H9 (cell line): ENCODE results near the gene PAFAH1B2. TPM values are rescaled to one million over a fixed set of nuclear protein-coding genes. Genes with fewer than 3 reads are reported as not detected.

Source experiments
- DNase-seq: peaks from one replicate; pipeline ENCODE4 v3.0.0-alpha.2; 2017
- H2AFZ ChIP-seq: one replicate; pipeline ENCODE4 v1.6.1; 2013; ENCODE audit warnings: mild to moderate bottlenecking, low read length, control low read depth, moderate library complexity
- H2AK5ac ChIP-seq: 2 replicates; pipeline ENCODE4 v1.6.1; 2013; ENCODE audit warnings: low read length, control low read depth, mixed read lengths; ENCODE audit not compliant: insufficient read length
- H2BK120ac ChIP-seq: one replicate; pipeline ENCODE4 v1.6.1; 2013; ENCODE audit warnings: low read depth, mild to moderate bottlenecking, low read length, control low read depth, inconsistent platforms; ENCODE audit not compliant: poor library complexity, severe bottlenecking
- H2BK12ac ChIP-seq: 2 replicates; pipeline ENCODE4 v1.6.1; 2013; ENCODE audit warnings: low read length, control low read depth, mixed read lengths, low read depth; ENCODE audit not compliant: insufficient read length
- H2BK15ac ChIP-seq: 2 replicates; pipeline ENCODE4 v1.6.1; 2013; ENCODE audit warnings: low read depth, low read length, control low read depth
- H2BK20ac ChIP-seq: one replicate; pipeline ENCODE4 v1.6.1; 2013; ENCODE audit warnings: low read depth, mild to moderate bottlenecking, low read length, control low read depth, inconsistent platforms; ENCODE audit not compliant: poor library complexity, severe bottlenecking
- H2BK5ac ChIP-seq: 2 replicates; pipeline ENCODE4 v1.6.1; 2013; ENCODE audit warnings: low read length, control low read depth, mixed read lengths; ENCODE audit not compliant: insufficient read length
- H3K14ac ChIP-seq: 2 replicates; pipeline ENCODE4 v1.6.1; 2013; ENCODE audit warnings: low read length, control low read depth; ENCODE audit not compliant: insufficient read depth
- H3K18ac ChIP-seq: 2 replicates; pipeline ENCODE4 v1.6.1; 2013; ENCODE audit warnings: low read depth, mild to moderate bottlenecking, mixed read lengths, low read length, control low read depth; ENCODE audit not compliant: insufficient read length
- H3K23ac ChIP-seq: 2 replicates; pipeline ENCODE4 v1.6.1; 2013; ENCODE audit warnings: low read length, control low read depth, mixed read lengths, low read depth; ENCODE audit not compliant: insufficient read length
- H3K23me2 ChIP-seq: 2 replicates; pipeline ENCODE4 v1.6.1; 2013; ENCODE audit warnings: low read depth, mild to moderate bottlenecking, mixed read lengths, low read length, control low read depth; ENCODE audit not compliant: insufficient read length, poor library complexity, severe bottlenecking
- H3K27ac ChIP-seq: 2 replicates; pipeline ENCODE4 v1.5.1; 2013; ENCODE audit warnings: low read length, control low read depth, mixed read lengths, low read depth; ENCODE audit not compliant: insufficient read length
- H3K27me3 ChIP-seq: 2 replicates; pipeline ENCODE4 v1.6.1; 2013; ENCODE audit warnings: low read length, control low read depth, inconsistent platforms; ENCODE audit not compliant: insufficient read depth
- H3K4ac ChIP-seq: 2 replicates; pipeline ENCODE4 v1.6.1; 2013; ENCODE audit warnings: low read depth, mild to moderate bottlenecking, control low read depth, inconsistent platforms, low read length, moderate library complexity
- H3K4me1 ChIP-seq: 2 replicates; pipeline ENCODE4 v1.6.1; 2013; ENCODE audit warnings: low read length, control low read depth, inconsistent platforms; ENCODE audit not compliant: insufficient read depth
- H3K4me2 ChIP-seq: 2 replicates; pipeline ENCODE4 v1.6.1; 2013; ENCODE audit warnings: low read length, control low read depth, mixed read lengths; ENCODE audit not compliant: insufficient read length, insufficient read depth
- H3K56ac ChIP-seq: 2 replicates; pipeline ENCODE4 v1.6.1; 2013; ENCODE audit warnings: low read depth, mild to moderate bottlenecking, mixed read lengths, low read length, control low read depth; ENCODE audit not compliant: insufficient read length
- H3K79me1 ChIP-seq: 2 replicates; pipeline ENCODE4 v1.6.1; 2013; ENCODE audit warnings: low read depth, mild to moderate bottlenecking, moderate library complexity, low read length, control low read depth, inconsistent platforms; ENCODE audit not compliant: insufficient read depth, poor library complexity, severe bottlenecking
- H3K79me2 ChIP-seq: 2 replicates; pipeline ENCODE4 v1.6.1; 2013; ENCODE audit warnings: low read length, control low read depth, inconsistent platforms; ENCODE audit not compliant: insufficient read depth
- H3K9ac ChIP-seq: 2 replicates; pipeline ENCODE4 v1.6.1; 2013; ENCODE audit warnings: low read length, control low read depth, mixed read lengths; ENCODE audit not compliant: insufficient read length; ENCODE audit errors: extremely low read depth
- H3K9me3 ChIP-seq: one replicate; pipeline ENCODE4 v1.6.1; 2013; ENCODE audit warnings: low read depth, low read length, inconsistent platforms; ENCODE audit not compliant: control insufficient read depth
- H3T11ph ChIP-seq: one replicate; pipeline ENCODE4 v1.6.1; 2013; ENCODE audit warnings: mild to moderate bottlenecking, low read length, control low read depth, inconsistent platforms
- H4K20me1 ChIP-seq: one replicate; pipeline ENCODE4 v1.6.1; 2013; ENCODE audit not compliant: control insufficient read depth, insufficient read length, insufficient read depth
- H4K5ac ChIP-seq: 2 replicates; pipeline ENCODE4 v1.6.1; 2013; ENCODE audit warnings: low read depth, mild to moderate bottlenecking, mixed read lengths, low read length, control low read depth; ENCODE audit not compliant: insufficient read length
- H4K8ac ChIP-seq: replicated peaks from 2 replicates; pipeline ENCODE4 v1.6.1; 2013; ENCODE audit warnings: low read length, control low read depth, mixed read lengths, low read depth; ENCODE audit not compliant: insufficient read length
- H4K91ac ChIP-seq: 2 replicates; pipeline ENCODE4 v1.6.1; 2013; ENCODE audit warnings: low read depth, mild to moderate bottlenecking, moderate library complexity, mixed read lengths, low read length, control low read depth; ENCODE audit not compliant: insufficient read length
- H3K27ac Mint-ChIP-seq, 3 experiments: 2 replicates in 2 of 3; 3 replicates in 1 of 3; pipeline ENCODE4 v1.8.0; 2020 to 2021; ENCODE audit warnings: mixed read lengths in 3 of 3, mild to moderate bottlenecking in 1 of 3, moderate library complexity in 1 of 3
- H3K27me3 Mint-ChIP-seq: 2 replicates; pipeline ENCODE4 v1.8.0; 2021; ENCODE audit warnings: low read depth, mild to moderate bottlenecking, moderate library complexity, mixed read lengths
- H3K36me3 Mint-ChIP-seq, 3 experiments: 2 replicates in 2 of 3; 3 replicates in 1 of 3; pipeline ENCODE4 v1.8.0; 2020 to 2021; ENCODE audit warnings: low read depth in 3 of 3, mixed read lengths in 3 of 3; ENCODE audit not compliant: insufficient read depth in 1 of 3
- H3K4me1 Mint-ChIP-seq, 2 experiments: 2 replicates each; pipeline ENCODE4 v1.8.0; 2020; ENCODE audit warnings: mixed read lengths in 2 of 2
- H3K4me3 Mint-ChIP-seq, 2 experiments: 2 replicates in 1 of 2; 3 replicates in 1 of 2; pipeline ENCODE4 v1.8.0; 2020 to 2021; ENCODE audit warnings: mild to moderate bottlenecking in 2 of 2, mixed read lengths in 2 of 2, moderate library complexity in 1 of 2
- H3K9me3 Mint-ChIP-seq, 2 experiments: 2 replicates in 1 of 2; 3 replicates in 1 of 2; pipeline ENCODE4 v1.8.0; 2020; ENCODE audit warnings: mild to moderate bottlenecking in 2 of 2, mixed read lengths in 2 of 2, moderate library complexity in 1 of 2
- WGBS: extraction: QIAGEN DNeasy Blood & Tissue Kit; methylation state at CpG from one replicate; pipeline ENCODE4 v1.1.7; 2013; ENCODE audit warnings: missing lambda C conversion rate, low lambda C conversion rate, mixed read lengths; ENCODE audit not compliant: insufficient read length; ENCODE audit errors: extremely low coverage; 5-methylcytosine and 5-hydroxymethylcytosine counted together
- total RNA-seq: library from RNA; stranded (reverse); gene quantifications from 2 replicates; pipeline ENCODE4 v1.2.1, GENCODE V29; 2021
- TF ChIP-seq, protein P1 (sequence below): fragments of 200-600 bp; sonication (generic); conservative IDR thresholded peaks from 3 replicates; pipeline ENCODE4 v1.8.0; 2021; ENCODE audit warnings: antibody characterized with exemption, mild to moderate bottlenecking

The PAFAH1B2 gene
- total RNA-seq, 1 experiment from 2014 or later, result 161 TPM

DNA sequence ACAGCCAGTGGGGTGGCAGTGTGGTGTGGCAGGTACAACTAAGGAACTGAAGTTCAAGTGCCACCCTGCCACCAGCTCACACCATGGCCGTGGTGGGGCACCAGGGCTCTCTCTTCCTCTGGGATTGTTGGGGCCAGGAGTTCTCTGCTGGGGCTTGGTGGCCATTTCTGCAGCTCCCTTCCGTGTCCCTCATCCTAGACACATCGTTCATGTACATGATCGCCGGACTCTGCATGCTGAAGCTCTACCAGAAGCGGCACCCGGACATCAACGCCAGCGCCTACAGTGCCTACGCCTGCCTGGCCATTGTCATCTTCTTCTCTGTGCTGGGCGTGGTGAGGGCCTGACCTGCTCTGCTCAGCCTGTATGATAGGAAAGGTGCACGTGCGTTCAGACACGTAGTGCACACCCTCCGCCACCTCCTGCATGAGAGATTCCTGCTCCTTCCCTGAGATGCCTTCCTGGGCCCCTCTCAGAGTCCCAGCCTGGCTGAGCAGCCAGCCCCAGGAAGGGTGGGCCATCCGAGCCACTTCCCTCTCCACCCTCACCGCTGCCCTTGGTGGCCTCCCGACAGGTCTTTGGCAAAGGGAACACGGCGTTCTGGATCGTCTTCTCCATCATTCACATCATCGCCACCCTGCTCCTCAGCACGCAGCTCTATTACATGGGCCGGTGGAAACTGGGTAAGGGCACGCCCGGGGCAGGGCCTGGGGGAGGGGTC, 47.8 kb downstream of the PAFAH1B2 start:
- Histone ChIP-seq H3K23ac (no peak overlapping the region), H2BK15ac (no peak overlapping the region), H3K18ac (no peak overlapping the region), H3K14ac (no peak overlapping the region), H3K79me1 (no peaks in the 10 kb centered on the region), H3K27me3 (no peaks in the 10 kb centered on the region), H3T11ph (no peak overlapping the region), H3K9ac (no peak overlapping the region), H3K27ac (no peak overlapping the region), H2BK12ac (no peak overlapping the region), H3K4me2 (no peak overlapping the region), H2BK120ac (no peak overlapping the region), H3K4me1 (no peaks in the 10 kb centered on the region), H3K23me2 (no peaks in the 10 kb centered on the region), H4K20me1 (no peaks in the 10 kb centered on the region), H2AFZ (no peak overlapping the region), H4K91ac (no peak overlapping the region), H4K5ac (no peak overlapping the region), H3K9me3 (no peaks in the 10 kb centered on the region), H3K56ac (no peak overlapping the region), H2AK5ac (no peak overlapping the region), H3K4ac (no peak overlapping the region), H2BK5ac (no peak overlapping the region), H3K79me2 (no peaks in the 10 kb centered on the region), H4K8ac (no peak overlapping the region), H2BK20ac (no peak overlapping the region)
- Mint-ChIP-seq H3K4me3 (no peak overlapping the region), H3K4me1 (no peaks in the 10 kb centered on the region; a peak in 1 of 4 replicates), H3K27me3 (no peaks in the 10 kb centered on the region), H3K27ac (peak overlapping the region in 2 of 3 experiments; percentile 9 to 34; a peak in 2 of 7 replicates), H3K36me3 (peaks cover 3 to 49% (median 27%) of the 10 kb centered on the region in 3 experiments; a peak in 6 of 7 replicates), H3K9me3 (no peaks in the 10 kb centered on the region)
- TF ChIP-seq, protein P1, sequence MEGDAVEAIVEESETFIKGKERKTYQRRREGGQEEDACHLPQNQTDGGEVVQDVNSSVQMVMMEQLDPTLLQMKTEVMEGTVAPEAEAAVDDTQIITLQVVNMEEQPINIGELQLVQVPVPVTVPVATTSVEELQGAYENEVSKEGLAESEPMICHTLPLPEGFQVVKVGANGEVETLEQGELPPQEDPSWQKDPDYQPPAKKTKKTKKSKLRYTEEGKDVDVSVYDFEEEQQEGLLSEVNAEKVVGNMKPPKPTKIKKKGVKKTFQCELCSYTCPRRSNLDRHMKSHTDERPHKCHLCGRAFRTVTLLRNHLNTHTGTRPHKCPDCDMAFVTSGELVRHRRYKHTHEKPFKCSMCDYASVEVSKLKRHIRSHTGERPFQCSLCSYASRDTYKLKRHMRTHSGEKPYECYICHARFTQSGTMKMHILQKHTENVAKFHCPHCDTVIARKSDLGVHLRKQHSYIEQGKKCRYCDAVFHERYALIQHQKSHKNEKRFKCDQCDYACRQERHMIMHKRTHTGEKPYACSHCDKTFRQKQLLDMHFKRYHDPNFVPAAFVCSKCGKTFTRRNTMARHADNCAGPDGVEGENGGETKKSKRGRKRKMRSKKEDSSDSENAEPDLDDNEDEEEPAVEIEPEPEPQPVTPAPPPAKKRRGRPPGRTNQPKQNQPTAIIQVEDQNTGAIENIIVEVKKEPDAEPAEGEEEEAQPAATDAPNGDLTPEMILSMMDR, result no peak
- DNase-seq, result no peak
- no CpG with 5 or more reads among the region's 26 CpGs for WGBS
